Smooth muscle cell (in vitro differentiated cells): Measurements from ENCODE around the gene CNTN5. TPM values are rescaled to one million over a fixed set of nuclear protein-coding genes. Genes with fewer than 3 reads are reported as not detected.

Experiments used
- DNase-seq: peaks from one replicate; lab custom pipeline; 2025; ENCODE audit not compliant: unreplicated experiment; lab: John Stamatoyannopoulos, UW
- H2AFZ ChIP-seq: fragments of 200-600 bp; sonication (generic); 2 replicates; pipeline ENCODE4 v1.6.0; 2016; ENCODE audit warnings: antibody characterized with exemption, low read depth, mild to moderate bottlenecking
- H3F3A ChIP-seq: fragments of 200-600 bp; sonication (generic); 2 replicates; pipeline ENCODE4 v1.6.0; 2017; ENCODE audit warnings: antibody characterized with exemption, low read depth
- H3K27ac ChIP-seq: fragments of 200-600 bp; sonication (generic); 2 replicates; pipeline ENCODE4 v1.5.1; 2016; ENCODE audit warnings: low read depth, mild to moderate bottlenecking
- H3K27me3 ChIP-seq: fragments of 200-600 bp; sonication (generic); 2 replicates; pipeline ENCODE4 v1.6.1; 2016; ENCODE audit warnings: low read depth, mild to moderate bottlenecking
- H3K36me3 ChIP-seq: fragments of 200-600 bp; sonication (generic); 2 replicates; pipeline ENCODE4 v1.5.1; 2016; ENCODE audit warnings: low read depth
- H3K4me1 ChIP-seq: fragments of 200-600 bp; sonication (generic); 2 replicates; pipeline ENCODE4 v1.5.1; 2016; ENCODE audit warnings: low read depth
- H3K4me2 ChIP-seq: fragments of 200-600 bp; sonication (generic); 2 replicates; pipeline ENCODE4 v1.6.0; 2016; ENCODE audit warnings: mild to moderate bottlenecking
- H3K4me3 ChIP-seq: fragments of 200-600 bp; sonication (generic); 2 replicates; pipeline ENCODE4 v1.5.1; 2016; ENCODE audit warnings: mild to moderate bottlenecking
- H3K79me2 ChIP-seq: fragments of 200-600 bp; sonication (generic); 2 replicates; pipeline ENCODE4 v1.6.0; 2016; ENCODE audit warnings: low read depth, mild to moderate bottlenecking
- H3K9ac ChIP-seq: fragments of 200-600 bp; sonication (generic); 2 replicates; pipeline ENCODE4 v1.6.0; 2016; ENCODE audit warnings: low read depth
- H3K9me3 ChIP-seq: fragments of 200-600 bp; sonication (generic); replicated peaks from 2 replicates; pipeline ENCODE4 v1.5.1; 2016; ENCODE audit warnings: low read depth
- H4K20me1 ChIP-seq: fragments of 200-600 bp; sonication (generic); 2 replicates; pipeline ENCODE4 v1.6.0; 2016; ENCODE audit warnings: low read depth
- WGBS: methylation state at CpG from one replicate; pipeline ENCODE4 v1.1.7; 2016; ENCODE audit warnings: low lambda C conversion rate; 5-methylcytosine and 5-hydroxymethylcytosine counted together
- polyA plus RNA-seq: library from polyadenylated mRNA; unstranded; fragments of >200 nt; fragmentation: Nextera tagmentation; extraction: Ambion mirVana; gene quantifications from 2 replicates; pipeline ENCODE4 v1.2.1, GENCODE V29; 2016
- total RNA-seq: library from RNA; depleted of rRNA; stranded (reverse); fragments of >200 nt; gene quantifications from 2 replicates; pipeline ENCODE4 v1.2.3, GENCODE V29; 2014
- TF ChIP-seq, protein P1 (sequence below): fragments of 200-600 bp; sonication (generic); IDR thresholded peaks from 2 replicates; pipeline ENCODE4 v1.5.1; 2017; ENCODE audit warnings: borderline replicate concordance, mild to moderate bottlenecking, antibody characterized with exemption; ENCODE audit not compliant: insufficient read depth, poor library complexity, severe bottlenecking

CNTN5 gene
- total and polyA plus RNA-seq, 2 experiments from 2014 or later: 0.97 to 3.1 TPM

DNA sequence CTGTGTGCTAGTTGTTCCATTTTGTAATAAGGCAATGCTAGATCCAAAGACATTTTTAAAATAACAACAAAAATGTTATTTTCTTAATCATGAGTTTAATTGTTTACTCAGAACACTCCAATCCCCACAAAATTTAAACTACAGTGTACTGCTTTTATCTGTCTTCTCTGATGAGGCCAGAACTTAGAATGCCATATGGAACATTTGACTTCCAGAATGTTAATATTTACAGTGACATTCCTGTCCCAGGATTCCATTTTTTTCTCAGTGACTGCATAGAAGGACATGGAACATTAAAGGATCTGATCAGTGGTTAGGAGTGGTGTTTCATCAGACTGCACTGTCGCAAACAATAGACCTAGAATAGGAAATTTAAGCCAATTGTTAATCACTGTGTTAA, 1171.4 kb downstream of the CNTN5 start:
- TF ChIP-seq, protein P1, sequence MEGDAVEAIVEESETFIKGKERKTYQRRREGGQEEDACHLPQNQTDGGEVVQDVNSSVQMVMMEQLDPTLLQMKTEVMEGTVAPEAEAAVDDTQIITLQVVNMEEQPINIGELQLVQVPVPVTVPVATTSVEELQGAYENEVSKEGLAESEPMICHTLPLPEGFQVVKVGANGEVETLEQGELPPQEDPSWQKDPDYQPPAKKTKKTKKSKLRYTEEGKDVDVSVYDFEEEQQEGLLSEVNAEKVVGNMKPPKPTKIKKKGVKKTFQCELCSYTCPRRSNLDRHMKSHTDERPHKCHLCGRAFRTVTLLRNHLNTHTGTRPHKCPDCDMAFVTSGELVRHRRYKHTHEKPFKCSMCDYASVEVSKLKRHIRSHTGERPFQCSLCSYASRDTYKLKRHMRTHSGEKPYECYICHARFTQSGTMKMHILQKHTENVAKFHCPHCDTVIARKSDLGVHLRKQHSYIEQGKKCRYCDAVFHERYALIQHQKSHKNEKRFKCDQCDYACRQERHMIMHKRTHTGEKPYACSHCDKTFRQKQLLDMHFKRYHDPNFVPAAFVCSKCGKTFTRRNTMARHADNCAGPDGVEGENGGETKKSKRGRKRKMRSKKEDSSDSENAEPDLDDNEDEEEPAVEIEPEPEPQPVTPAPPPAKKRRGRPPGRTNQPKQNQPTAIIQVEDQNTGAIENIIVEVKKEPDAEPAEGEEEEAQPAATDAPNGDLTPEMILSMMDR: no peak
- no peak overlapping the region for H3K4me2 ChIP-seq
- no peaks in the 10 kb centered on the region for H3K4me1 ChIP-seq
- no peaks in the 10 kb centered on the region for H3K27me3 ChIP-seq
- H4K20me1 ChIP-seq: no peaks in the 10 kb centered on the region
- H3K36me3 ChIP-seq: no peaks in the 10 kb centered on the region
- no peaks in the 10 kb centered on the region for H3K79me2 ChIP-seq
- H3K9me3 ChIP-seq: no peaks in the 10 kb centered on the region
- H3F3A ChIP-seq: no peaks in the 10 kb centered on the region
- no peak overlapping the region for H3K4me3 ChIP-seq
- no peak overlapping the region for H3K9ac ChIP-seq
- peak overlapping the region; percentile 3 for H2AFZ ChIP-seq
- 83% methylated on average over 1 of the region's 1 CpG for WGBS
- no peak for DNase-seq
- no peak overlapping the region for H3K27ac ChIP-seq

DNA sequence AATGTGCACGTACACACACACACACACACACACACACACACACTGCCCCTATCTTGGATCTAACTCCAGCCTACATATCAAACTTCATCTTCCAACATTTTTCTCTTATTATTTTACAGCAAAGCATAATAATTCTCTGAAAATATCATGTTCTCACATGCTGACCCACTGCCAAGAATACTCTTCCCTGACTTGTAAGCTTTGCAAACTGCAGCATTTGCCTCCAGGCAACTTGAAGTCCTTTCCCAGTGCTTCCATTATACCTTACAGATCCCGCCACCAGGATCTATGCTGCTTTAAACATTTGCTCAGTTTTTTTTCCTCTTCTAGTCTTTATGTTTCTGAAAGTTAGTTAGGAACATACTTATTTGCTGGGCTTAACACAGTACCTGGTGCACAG, 1183.0 kb downstream of the CNTN5 start:
- no peaks in the 10 kb centered on the region for H4K20me1 ChIP-seq
- H3K4me1 ChIP-seq: no peaks in the 10 kb centered on the region
- H3K27ac ChIP-seq: no peak overlapping the region
- TF ChIP-seq, protein P1: no peak
- WGBS: 76% methylated on average over 2 of the region's 2 CpGs
- no peaks in the 10 kb centered on the region for H3K27me3 ChIP-seq
- H3K36me3 ChIP-seq: no peaks in the 10 kb centered on the region
- H3K79me2 ChIP-seq: no peaks in the 10 kb centered on the region
- no peak overlapping the region for H3K4me2 ChIP-seq
- H2AFZ ChIP-seq: no peak overlapping the region
- H3K9me3 ChIP-seq: no peaks in the 10 kb centered on the region
- H3F3A ChIP-seq: no peaks in the 10 kb centered on the region
- DNase-seq: no peak
- no peak overlapping the region for H3K9ac ChIP-seq
- no peak overlapping the region for H3K4me3 ChIP-seq

DNA sequence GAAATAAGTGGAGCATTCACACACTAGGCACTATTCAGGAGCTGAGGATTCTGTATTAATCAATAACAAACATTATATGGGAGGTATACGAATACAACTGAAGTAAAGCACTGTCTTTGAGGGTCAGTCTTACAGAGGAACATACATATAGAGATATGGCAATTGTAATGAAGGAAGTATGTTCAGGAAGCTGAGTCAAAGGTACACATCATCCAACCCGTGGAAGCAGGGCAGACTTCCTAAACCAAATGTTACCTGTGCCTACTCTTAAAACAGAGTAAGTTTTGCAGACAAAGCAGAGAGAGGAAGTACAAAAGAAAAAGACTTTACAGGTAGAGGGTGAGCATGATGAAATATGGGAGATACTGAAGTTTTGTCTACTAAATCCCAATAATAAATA, 1185.2 kb downstream of the CNTN5 start:
- H3K9ac ChIP-seq: no peak overlapping the region
- no peaks in the 10 kb centered on the region for H3K9me3 ChIP-seq
- H3K27me3 ChIP-seq: no peaks in the 10 kb centered on the region
- H4K20me1 ChIP-seq: no peaks in the 10 kb centered on the region
- H3K27ac ChIP-seq: no peak overlapping the region
- TF ChIP-seq, protein P1: no peak
- no peaks in the 10 kb centered on the region for H3K79me2 ChIP-seq
- 86% methylated on average over 2 of the region's 2 CpGs for WGBS
- H3K4me2 ChIP-seq: no peak overlapping the region
- no peak overlapping the region for H2AFZ ChIP-seq
- no peaks in the 10 kb centered on the region for H3K4me1 ChIP-seq
- no peak for DNase-seq
- H3F3A ChIP-seq: no peaks in the 10 kb centered on the region
- H3K36me3 ChIP-seq: no peaks in the 10 kb centered on the region
- H3K4me3 ChIP-seq: no peak overlapping the region

DNA sequence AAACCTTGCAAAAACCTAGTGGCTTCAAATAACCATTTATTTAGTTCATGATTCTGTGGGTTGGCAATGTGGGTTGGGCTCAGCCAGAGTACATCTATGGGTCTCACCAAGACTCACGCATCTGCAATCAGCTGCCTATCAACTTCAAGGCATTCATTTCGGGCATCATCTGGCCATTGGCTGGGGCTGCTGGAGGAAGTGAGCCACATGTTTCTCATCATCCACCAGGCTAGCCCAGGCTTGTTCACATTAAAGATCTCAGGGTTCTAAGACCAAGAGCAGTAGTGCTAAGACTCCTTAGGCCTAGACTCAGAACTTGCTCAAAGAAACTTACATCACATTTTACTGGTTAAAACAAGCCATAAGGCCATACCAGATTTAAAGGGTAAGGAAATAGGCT, 1187.5 kb downstream of the CNTN5 start:
- no peaks in the 10 kb centered on the region for H3K27me3 ChIP-seq
- TF ChIP-seq, protein P1: no peak
- no peaks in the 10 kb centered on the region for H3K4me1 ChIP-seq
- H3K9me3 ChIP-seq: no peaks in the 10 kb centered on the region
- H3K4me2 ChIP-seq: no peak overlapping the region
- H3F3A ChIP-seq: no peaks in the 10 kb centered on the region
- H3K36me3 ChIP-seq: no peaks in the 10 kb centered on the region
- no peak overlapping the region for H3K27ac ChIP-seq
- H3K79me2 ChIP-seq: no peaks in the 10 kb centered on the region
- H2AFZ ChIP-seq: no peak overlapping the region
- WGBS: 77% methylated on average over 2 of the region's 2 CpGs
- DNase-seq: no peak
- no peak overlapping the region for H3K4me3 ChIP-seq
- no peak overlapping the region for H3K9ac ChIP-seq
- no peaks in the 10 kb centered on the region for H4K20me1 ChIP-seq
